PC-9 (cell line): ENCODE data around the gene IL17RB. TPM values are rescaled to one million over a fixed set of nuclear protein-coding genes. Genes with fewer than 3 reads are reported as not detected.

Source experiments
- BruUV-seq: library from RNA; stranded (reverse); fragments of 400-500 nt; replicated peaks from 2 replicates; lab custom pipeline; 2021; lab: Mats Ljungman, UMichigan
- CTCF ChIA-PET: fragments of 300-600 bp; sonication (Branson Sonifier 250); formaldehyde crosslinking; loops from one replicate; lab custom pipeline; 2022; ENCODE audit warnings: antibody characterized with exemption; lab: Charles Lee
- POLR2A ChIA-PET: fragments of 300-600 bp; sonication (Branson Sonifier 250); formaldehyde crosslinking; loops from one replicate; lab custom pipeline; 2022; ENCODE audit warnings: antibody characterized with exemption; ENCODE audit not compliant: unreplicated experiment; lab: Charles Lee
- DNase-seq, 2 experiments: peaks; one replicate each; pipeline versions ENCODE4 v3.0.0 to v3.0.0-alpha.2; 2015 to 2022; ENCODE audit warnings: mixed read lengths in 1 of 2
- H2AFZ ChIP-seq: fragments of 200-600 bp; sonication (generic); 2 replicates; pipeline ENCODE4 v1.8.1; 2017; ENCODE audit warnings: antibody characterized with exemption
- H3F3A ChIP-seq: fragments of 200-600 bp; sonication (generic); 2 replicates; pipeline ENCODE4 v1.8.1; 2017; ENCODE audit warnings: antibody characterized with exemption, mild to moderate bottlenecking, low read depth; ENCODE audit not compliant: insufficient read depth
- H3K27ac ChIP-seq: fragments of 200-600 bp; sonication (generic); 2 replicates; pipeline ENCODE4 v1.6.1; 2016; ENCODE audit warnings: mixed run types
- H3K27me3 ChIP-seq: fragments of 200-600 bp; sonication (generic); 2 replicates; pipeline ENCODE4 v1.6.1; 2016; ENCODE audit warnings: low read depth, mixed run types; ENCODE audit not compliant: insufficient read depth
- H3K36me3 ChIP-seq: fragments of 200-600 bp; sonication (generic); 2 replicates; pipeline ENCODE4 v1.6.1; 2016; ENCODE audit warnings: low read depth, mixed run types
- H3K4me1 ChIP-seq: fragments of 200-600 bp; sonication (generic); replicated peaks from 2 replicates; pipeline ENCODE4 v1.6.1; 2016; ENCODE audit warnings: mixed run types; ENCODE audit not compliant: insufficient read depth
- H3K4me2 ChIP-seq: fragments of 200-600 bp; sonication (generic); 2 replicates; pipeline ENCODE4 v1.6.1; 2017; ENCODE audit warnings: mixed run types
- H3K4me3 ChIP-seq: fragments of 200-600 bp; sonication (generic); 2 replicates; pipeline ENCODE4 v1.6.1; 2016; ENCODE audit warnings: mixed run types
- H3K79me2 ChIP-seq: fragments of 200-600 bp; sonication (generic); 2 replicates; pipeline ENCODE4 v1.6.1; 2017; ENCODE audit warnings: low read depth, mixed run types
- H3K9me2 ChIP-seq: fragments of 200-600 bp; sonication (generic); 2 replicates; pipeline ENCODE4 v1.8.1; 2017; ENCODE audit warnings: mild to moderate bottlenecking; ENCODE audit not compliant: insufficient read depth
- H3K9me3 ChIP-seq: fragments of 200-600 bp; sonication (generic); 2 replicates; pipeline ENCODE4 v1.8.1; 2016; ENCODE audit warnings: low read depth; ENCODE audit not compliant: insufficient read depth
- H4K20me1 ChIP-seq: fragments of 200-600 bp; sonication (generic); 2 replicates; pipeline ENCODE4 v1.8.1; 2017; ENCODE audit not compliant: insufficient read depth
- CTCF ChIP-seq: fragments of 200-600 bp; sonication (generic); conservative IDR thresholded peaks from 2 replicates; pipeline ENCODE4 v1.6.1; 2017; ENCODE audit warnings: mixed run types, antibody characterized with exemption, mild to moderate bottlenecking, moderate library complexity
- EZH2 ChIP-seq: fragments of 200-600 bp; sonication (generic); IDR thresholded peaks from 2 replicates; pipeline ENCODE4 v1.8.0; 2017; ENCODE audit warnings: antibody characterized with exemption, low read depth
- intact Hi-C: fragments of 100-400 bp; cut with micrococcal nuclease; formaldehyde crosslinking; loops from one replicate; pipeline ENCODE4 v1.10.0; 2022; ENCODE audit not compliant: unreplicated experiment
- total RNA-seq: library from RNA; stranded (reverse); gene quantifications from 2 replicates; pipeline ENCODE4 v1.2.3, GENCODE V29; 2021

IL17RB gene
- total RNA-seq, 1 experiment from 2014 or later = not detected

- no peak for DNase-seq
- H3F3A ChIP-seq = no peaks in the 10 kb centered on the region
- H3K27ac ChIP-seq = no peak overlapping the region
- no peak overlapping the region for H3K4me2 ChIP-seq
- TF ChIP-seq EZH2 (no peak), CTCF (no peak)
- no TSS peak for BruUV-seq
- peaks cover 97% of the 10 kb centered on the region for H3K27me3 ChIP-seq
- no peak overlapping the region for H2AFZ ChIP-seq
- H3K4me1 ChIP-seq = no peaks in the 10 kb centered on the region
- H3K9me3 ChIP-seq = no peaks in the 10 kb centered on the region
- H3K4me3 ChIP-seq = no peak overlapping the region
- intact Hi-C loops = no loop called here
- H3K9me2 ChIP-seq = no peaks in the 10 kb centered on the region
- H3K36me3 ChIP-seq = no peaks in the 10 kb centered on the region
- ChIA-PET POLR2A (no interaction called here), CTCF (no interaction called here)
- no peaks in the 10 kb centered on the region for H4K20me1 ChIP-seq
- H3K79me2 ChIP-seq = no peaks in the 10 kb centered on the region
These were observed 32.5 kb upstream of the IL17RB start for GRCh38 chr3:53813876-53814275.

- DNase-seq = no peak
- ChIA-PET POLR2A (no interaction called here), CTCF (no interaction called here)
- intact Hi-C loops = no loop called here
- no TSS peak for BruUV-seq
- TF ChIP-seq EZH2 (no peak), CTCF (no peak)
- no peaks in the 10 kb centered on the region for H3K4me1 ChIP-seq
- H3K9me2 ChIP-seq = no peaks in the 10 kb centered on the region
- no peaks in the 10 kb centered on the region for H3K9me3 ChIP-seq
- no peaks in the 10 kb centered on the region for H3F3A ChIP-seq
- no peak overlapping the region for H3K4me3 ChIP-seq
- no peaks in the 10 kb centered on the region for H3K79me2 ChIP-seq
- H3K36me3 ChIP-seq = no peaks in the 10 kb centered on the region
- H3K27ac ChIP-seq = no peak overlapping the region
- H3K27me3 ChIP-seq = peaks cover 97% of the 10 kb centered on the region
- H4K20me1 ChIP-seq = no peaks in the 10 kb centered on the region
- H2AFZ ChIP-seq = no peak overlapping the region
- H3K4me2 ChIP-seq = no peak overlapping the region
These were observed 31.3 kb upstream of the IL17RB start for GRCh38 chr3:53815067-53815466.

DNA sequence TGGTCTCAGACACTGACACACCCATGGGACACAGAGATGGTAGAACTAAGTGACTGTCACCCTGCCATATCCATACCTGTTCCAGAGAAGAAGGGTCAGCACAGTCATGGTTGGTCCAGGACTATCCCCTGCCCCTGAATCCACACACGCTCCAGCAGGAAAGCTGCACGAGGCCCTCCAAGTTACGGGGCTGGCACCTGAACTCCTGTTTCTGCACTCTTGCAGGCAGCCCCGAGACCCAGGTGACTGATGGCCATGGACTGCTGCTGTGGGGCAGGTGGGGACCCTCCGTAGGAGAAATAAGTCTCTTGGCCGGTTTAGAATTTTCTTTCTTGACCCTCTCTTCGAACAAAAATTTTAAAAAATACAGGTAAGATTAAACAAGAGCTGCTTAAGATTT lies 30.7 kb upstream of the IL17RB start:
- no peaks in the 10 kb centered on the region for H3K9me2 ChIP-seq
- ChIA-PET CTCF (no interaction called here), POLR2A (no interaction called here)
- H2AFZ ChIP-seq = no peak overlapping the region
- no peak for DNase-seq
- no peaks in the 10 kb centered on the region for H4K20me1 ChIP-seq
- no peaks in the 10 kb centered on the region for H3K9me3 ChIP-seq
- H3K4me2 ChIP-seq = no peak overlapping the region
- BruUV-seq = no TSS peak
- H3K36me3 ChIP-seq = no peaks in the 10 kb centered on the region
- no peaks in the 10 kb centered on the region for H3K79me2 ChIP-seq
- no peak for TF ChIP-seq EZH2
- no peak for TF ChIP-seq CTCF
- H3F3A ChIP-seq = no peaks in the 10 kb centered on the region
- no peak overlapping the region for H3K4me3 ChIP-seq
- no peak overlapping the region for H3K27ac ChIP-seq
- peaks cover 97% of the 10 kb centered on the region for H3K27me3 ChIP-seq
- no peaks in the 10 kb centered on the region for H3K4me1 ChIP-seq
- intact Hi-C loops = no loop called here
